Measurements from ENCODE around the gene SLC4A2.

Gene SLC4A2

DNA sequence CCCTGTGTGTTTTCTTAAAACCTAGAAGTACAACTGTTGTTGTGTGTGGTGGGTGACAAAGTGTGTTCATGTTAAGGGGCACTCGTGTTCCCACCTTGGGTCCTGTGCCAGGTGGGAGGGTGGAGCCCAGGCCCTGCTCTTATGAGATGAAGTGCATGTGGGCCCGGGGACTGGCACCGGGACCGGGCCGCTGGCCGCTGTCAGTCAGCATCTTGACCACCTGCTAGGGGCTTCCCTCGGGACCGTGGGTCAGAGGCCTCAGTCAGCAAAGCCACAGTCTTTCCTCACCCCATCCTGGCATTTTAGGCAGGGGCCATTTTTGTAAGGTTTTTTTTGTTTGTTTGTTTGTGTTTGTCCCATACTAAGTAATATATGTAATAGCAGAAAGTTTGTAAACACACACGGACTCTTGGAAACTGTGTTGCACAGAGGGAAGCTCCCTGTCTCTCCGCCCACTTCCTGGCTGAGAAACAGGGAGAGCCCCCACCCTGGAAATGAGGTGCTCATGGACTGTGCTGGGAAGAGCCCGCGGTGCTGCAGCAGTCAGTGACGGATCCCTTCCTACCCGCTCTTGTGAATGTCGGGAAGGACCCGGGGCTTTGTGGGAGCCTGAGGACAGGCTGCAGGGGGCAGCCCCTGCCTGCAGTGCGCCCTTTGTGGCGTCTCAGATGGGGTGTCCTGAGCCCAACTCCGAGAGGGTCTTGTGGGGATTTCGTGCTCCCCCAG is 40.3 kb downstream of the SLC4A2 start:
- FAIRE-seq: no peak

- no peak for FAIRE-seq
Observed at GRCh38 chr7:151100921-151101320, 41.5 kb downstream of the SLC4A2 start.

- no peak for FAIRE-seq
Observed at GRCh38 chr7:151101621-151102396, 42.4 kb downstream of the SLC4A2 start.

- FAIRE-seq: no peak
Observed at GRCh38 chr7:151102991-151103390, 43.6 kb downstream of the SLC4A2 start.

DNA sequence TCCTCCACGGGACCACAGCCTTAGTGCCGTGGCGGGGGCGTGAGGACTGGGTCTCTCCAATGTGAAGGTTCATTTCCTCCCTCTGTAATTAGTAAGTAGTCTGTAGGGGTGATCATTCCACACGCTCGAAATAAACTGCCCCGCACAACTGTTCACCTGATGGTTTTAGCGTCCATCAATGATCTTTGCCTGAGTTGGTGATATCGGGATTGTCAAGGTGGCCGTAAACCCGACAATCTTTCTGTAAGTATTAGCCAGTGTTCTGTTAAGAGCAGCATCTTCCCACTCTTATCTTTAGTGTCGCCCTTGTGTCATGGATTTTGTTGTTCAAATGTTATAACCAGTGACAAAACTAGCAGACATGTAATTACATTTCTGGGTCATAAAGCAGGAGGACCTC is 44.6 kb downstream of the SLC4A2 start:
- no peak for FAIRE-seq

- no peak for FAIRE-seq
Observed at GRCh38 chr7:151104411-151105235, 45.2 kb downstream of the SLC4A2 start.

GRCh38 chr7:151107882-151108281 is 48.5 kb downstream of the SLC4A2 start:
- FAIRE-seq: no peak

GRCh38 chr7:151109094-151110048 is 50.0 kb downstream of the SLC4A2 start:
- FAIRE-seq: no peak

DNA sequence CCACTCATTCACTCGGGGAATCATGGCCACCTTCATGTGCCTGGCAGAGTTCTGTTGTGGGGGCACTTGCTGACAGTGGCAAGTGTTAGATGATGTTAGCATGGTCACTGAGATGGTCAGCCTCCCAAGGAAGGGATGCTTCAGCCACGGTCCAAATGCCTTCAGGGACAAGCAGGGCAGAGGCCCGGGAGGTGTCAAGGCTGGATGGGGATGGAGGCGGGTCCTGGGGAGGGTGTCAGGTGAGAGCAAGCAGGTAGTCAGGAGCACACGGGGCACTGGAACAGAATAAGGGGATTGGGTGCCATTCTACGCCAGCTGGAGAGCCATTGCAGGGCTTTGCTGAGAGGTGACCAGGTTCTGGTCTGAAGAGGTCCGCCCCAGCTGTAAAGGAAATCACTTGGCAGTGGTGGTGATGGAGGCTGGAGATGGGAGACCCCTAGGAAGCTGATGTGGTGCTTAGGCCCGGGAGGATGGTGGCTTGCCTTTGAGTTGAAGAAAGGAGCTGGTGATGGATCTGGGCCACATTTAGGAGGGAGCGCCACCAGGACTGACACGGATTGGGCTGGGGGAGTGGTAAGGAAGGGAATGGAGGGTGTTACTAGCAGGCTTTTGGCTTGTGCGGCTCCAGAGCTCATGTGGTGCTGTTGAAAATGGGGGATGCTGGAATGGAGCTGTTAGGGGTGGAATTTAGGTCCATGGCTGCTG is 51.0 kb downstream of the SLC4A2 start:
- FAIRE-seq: no peak

GRCh38 chr7:151110941-151111645 is 51.7 kb downstream of the SLC4A2 start:
- peak; percentile 28 for FAIRE-seq

GRCh38 chr7:151113344-151114150 is 54.2 kb downstream of the SLC4A2 start:
- FAIRE-seq: peak; percentile 90

- FAIRE-seq: no peak
Observed at GRCh38 chr7:151114151-151115090, 55.0 kb downstream of the SLC4A2 start.

DNA sequence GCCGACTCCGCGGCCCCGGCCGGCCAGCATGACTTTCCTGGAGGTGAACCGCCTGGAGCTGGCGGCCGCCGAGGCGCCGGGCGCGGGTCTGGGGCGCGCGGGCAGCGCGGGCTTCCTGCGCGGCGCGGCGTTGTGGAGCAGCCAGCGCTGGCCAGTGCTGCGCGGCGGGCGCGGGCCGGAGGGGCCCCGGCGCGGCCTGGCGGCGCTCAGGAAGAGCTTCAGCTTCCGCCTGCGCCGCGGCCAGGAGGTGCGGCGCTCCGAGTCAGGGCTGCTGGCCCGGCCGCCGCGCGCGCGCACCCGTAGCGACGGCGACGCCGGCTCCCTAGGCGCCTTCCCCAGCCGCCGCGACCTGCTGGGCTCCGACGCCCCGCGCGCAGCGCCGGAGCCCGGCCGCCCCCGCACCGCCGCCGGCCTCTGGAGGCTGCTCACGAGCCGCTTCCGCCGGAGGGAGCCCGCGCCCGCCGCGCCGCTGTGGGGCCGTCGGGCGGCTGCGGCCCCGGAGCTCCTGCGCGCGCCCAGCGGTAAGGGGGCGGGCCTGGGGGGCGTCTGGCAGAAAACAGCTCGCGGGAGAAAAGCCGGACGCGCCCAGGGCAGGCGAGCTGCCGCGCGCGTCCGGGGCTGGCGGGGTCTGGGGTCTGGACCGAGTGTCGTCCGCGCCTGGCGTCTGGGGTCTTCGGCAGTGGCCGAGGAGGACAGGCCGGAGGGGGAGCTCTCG is 55.9 kb downstream of the SLC4A2 start:
- no peak for FAIRE-seq

DNA sequence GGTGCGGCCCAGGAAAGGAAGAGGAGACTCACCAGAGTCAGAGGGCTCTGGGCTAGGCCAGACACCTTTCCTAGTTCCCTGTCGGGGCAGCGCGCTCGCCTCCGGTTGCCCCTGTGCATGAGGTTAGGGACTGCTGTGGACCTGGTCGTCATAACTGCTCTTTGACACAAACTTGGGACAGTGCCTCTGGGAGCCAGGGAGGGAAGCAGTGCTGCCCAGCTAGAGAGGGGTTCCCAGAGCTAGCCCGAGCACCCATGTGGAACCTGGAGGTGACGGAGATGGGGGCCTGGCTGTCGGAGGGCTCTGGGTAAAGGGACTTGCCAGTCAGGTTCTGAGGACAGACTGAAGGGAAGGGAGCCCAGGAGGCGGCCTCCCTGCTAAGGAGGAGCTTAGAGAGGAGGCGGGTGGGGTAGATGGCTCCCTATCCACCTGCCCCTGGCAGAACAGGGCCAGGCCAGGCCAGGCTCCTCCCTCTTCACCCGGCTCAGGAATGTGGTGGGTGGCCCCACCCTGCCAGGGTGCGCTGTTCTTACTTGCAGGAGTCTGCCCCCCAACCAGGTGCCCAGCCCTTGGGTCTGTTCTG is 56.5 kb downstream of the SLC4A2 start:
- FAIRE-seq: no peak

DNA sequence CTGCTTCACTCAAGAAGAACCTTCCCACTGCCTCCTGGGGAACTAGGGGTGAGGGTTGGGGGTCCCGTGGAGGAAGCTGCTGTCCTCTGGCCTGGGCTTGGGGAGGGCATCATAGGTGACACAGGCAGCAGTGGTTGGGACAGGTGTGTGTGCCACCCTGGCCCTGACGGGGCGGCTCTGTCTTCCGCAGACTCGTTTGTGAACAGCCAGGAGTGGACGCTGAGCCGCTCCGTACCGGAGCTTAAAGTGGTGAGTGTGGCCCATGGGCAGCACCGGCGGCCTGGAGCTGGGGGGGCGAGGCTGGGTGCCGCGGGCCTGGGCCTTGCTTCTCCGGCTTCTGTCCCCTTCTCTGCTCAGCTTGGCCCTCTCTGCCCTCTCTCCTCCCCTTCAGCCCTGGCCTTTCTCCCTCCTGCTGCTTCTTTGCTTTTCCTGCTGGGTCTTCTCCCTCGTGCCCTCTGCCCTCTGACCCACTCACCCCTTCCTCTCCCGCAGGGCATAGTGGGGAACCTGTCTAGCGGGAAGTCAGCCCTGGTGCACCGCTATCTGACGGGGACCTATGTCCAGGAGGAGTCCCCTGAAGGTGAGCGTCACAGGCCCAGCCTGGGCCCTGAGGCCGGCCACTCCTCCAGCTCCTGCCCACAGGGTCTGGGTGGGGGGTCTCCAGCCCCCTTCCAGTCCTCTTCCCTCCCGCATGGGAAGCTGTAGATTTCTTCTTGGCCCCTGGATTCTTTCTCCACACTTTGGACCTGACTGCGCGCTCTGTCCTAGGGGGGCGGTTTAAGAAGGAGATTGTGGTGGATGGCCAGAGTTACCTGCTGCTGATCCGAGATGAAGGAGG is 57.4 kb downstream of the SLC4A2 start:
- FAIRE-seq: no peak

DNA sequence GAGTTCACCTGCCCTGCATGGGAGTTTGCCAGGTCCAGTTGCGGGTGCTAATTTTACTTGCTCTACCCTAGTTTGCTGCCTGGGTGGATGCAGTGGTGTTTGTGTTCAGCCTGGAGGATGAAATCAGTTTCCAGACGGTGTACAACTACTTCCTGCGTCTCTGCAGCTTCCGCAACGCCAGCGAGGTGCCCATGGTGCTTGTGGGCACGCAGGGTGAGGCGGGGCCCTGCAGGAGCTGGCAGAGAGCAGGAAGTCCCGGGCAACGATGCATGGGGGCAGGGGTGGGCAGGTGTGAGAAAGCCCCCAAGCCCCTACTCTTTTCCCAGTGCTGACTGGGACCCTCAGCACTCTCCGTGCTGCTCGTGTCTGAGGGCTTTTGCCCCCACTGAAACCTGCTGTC is 58.2 kb downstream of the SLC4A2 start:
- no peak for FAIRE-seq

Data from G401.6 (cell line).